ENCODE measurements around the gene FADS2. TPM values are rescaled to one million over a fixed set of nuclear protein-coding genes. Genes with fewer than 3 reads are reported as not detected.

FADS2 gene
- total and polyA plus RNA-seq, 4 donors: 44.5 to 165 (median 78.8) TPM

- ATAC-seq (ENCODE audit: insufficient read depth, low FRiP score) (no peak), DNase-seq (no peak)
- no peak overlapping the region for H3K9ac ChIP-seq (ENCODE audit: insufficient read depth in 1 of 2, low read length in 2 of 2)
- no peaks in the 10 kb centered on the region for H3K9me3 ChIP-seq (ENCODE audit: control insufficient read depth in 4 of 4, insufficient read depth in 3 of 4, low read length in 3 of 4)
- no peaks in the 10 kb centered on the region for H3K27me3 ChIP-seq (ENCODE audit: control insufficient read depth in 3 of 3, insufficient read depth in 3 of 3, low read length in 2 of 3)
- peaks cover 0 to 11% (median 0%) of the 10 kb centered on the region in 5 donors for H3K4me1 ChIP-seq (ENCODE audit: control insufficient read depth in 5 of 5, insufficient read depth in 5 of 5, low read length in 5 of 5)
- H3K27ac ChIP-seq (ENCODE audit: low read depth in 1 of 2, low read length in 1 of 2): no peak overlapping the region
- 87 to 89% methylated on average over 7 of the region's 7 CpGs for WGBS, 2 donors
- peaks cover 0 to 3% (median 0%) of the 10 kb centered on the region in 4 donors for H3K36me3 ChIP-seq (ENCODE audit: control insufficient read depth in 4 of 4, insufficient read depth in 4 of 4, low read length in 4 of 4)
- no peak overlapping the region for H3K4me3 ChIP-seq
- TF ChIP-seq, protein P1, sequence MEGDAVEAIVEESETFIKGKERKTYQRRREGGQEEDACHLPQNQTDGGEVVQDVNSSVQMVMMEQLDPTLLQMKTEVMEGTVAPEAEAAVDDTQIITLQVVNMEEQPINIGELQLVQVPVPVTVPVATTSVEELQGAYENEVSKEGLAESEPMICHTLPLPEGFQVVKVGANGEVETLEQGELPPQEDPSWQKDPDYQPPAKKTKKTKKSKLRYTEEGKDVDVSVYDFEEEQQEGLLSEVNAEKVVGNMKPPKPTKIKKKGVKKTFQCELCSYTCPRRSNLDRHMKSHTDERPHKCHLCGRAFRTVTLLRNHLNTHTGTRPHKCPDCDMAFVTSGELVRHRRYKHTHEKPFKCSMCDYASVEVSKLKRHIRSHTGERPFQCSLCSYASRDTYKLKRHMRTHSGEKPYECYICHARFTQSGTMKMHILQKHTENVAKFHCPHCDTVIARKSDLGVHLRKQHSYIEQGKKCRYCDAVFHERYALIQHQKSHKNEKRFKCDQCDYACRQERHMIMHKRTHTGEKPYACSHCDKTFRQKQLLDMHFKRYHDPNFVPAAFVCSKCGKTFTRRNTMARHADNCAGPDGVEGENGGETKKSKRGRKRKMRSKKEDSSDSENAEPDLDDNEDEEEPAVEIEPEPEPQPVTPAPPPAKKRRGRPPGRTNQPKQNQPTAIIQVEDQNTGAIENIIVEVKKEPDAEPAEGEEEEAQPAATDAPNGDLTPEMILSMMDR (IDR thresholded peaks at IDR 0.05; ENCODE audit: control extremely low read depth, extremely low read depth): no peak
Observed at GRCh38 chr11:61885166-61885778, 57.2 kb downstream of the FADS2 start.

DNA sequence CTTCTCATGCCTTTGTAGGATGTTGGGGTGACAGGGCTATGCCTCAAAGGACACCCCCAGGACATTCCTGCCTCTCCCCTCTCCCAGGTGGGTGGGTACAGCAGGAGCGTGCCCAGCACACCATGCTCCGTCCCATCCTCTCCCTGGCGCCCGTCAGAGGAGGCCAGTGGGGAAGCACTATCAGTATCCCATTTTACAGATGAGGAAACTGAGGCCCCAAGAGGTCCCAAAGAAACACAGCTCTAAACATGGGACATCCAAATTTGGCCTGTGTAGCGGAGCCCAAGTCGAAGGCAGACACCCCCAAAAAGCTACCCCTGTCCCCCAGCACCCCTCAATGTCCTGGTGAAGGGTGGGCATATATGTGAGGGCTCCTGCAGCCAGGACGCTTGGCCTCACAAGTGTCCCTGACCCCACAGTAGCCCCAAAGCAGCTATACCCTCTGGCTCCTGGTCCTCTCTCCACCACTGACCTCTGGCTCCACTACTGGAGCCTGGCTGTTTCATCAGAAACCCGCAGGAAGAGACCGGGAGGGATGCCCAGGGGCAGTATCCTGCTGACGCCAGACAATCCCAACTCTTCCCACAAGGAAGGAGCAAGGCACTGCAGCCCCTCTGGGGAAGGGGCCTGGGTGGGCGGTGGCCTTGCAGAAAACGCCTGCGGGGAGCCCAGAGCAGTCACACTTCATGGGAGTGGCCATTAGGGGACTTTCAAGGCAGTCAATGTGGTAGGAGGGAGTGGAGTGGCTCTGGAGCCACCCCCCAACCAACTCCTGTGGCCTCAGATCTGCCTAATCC lies 57.9 kb downstream of the FADS2 start:
- Histone ChIP-seq H3K4me1 (ENCODE audit: control insufficient read depth in 5 of 5, insufficient read depth in 5 of 5, low read length in 5 of 5) (peaks cover 0 to 11% (median 7%) of the 10 kb centered on the region in 5 donors), H3K27ac (ENCODE audit: low read depth in 1 of 2, low read length in 1 of 2) (no peak overlapping the region), H3K9ac (ENCODE audit: insufficient read depth in 1 of 2, low read length in 2 of 2) (no peak overlapping the region), H3K27me3 (ENCODE audit: control insufficient read depth in 3 of 3, insufficient read depth in 3 of 3, low read length in 2 of 3) (no peaks in the 10 kb centered on the region), H3K4me3 (no peak overlapping the region), H3K36me3 (ENCODE audit: control insufficient read depth in 4 of 4, insufficient read depth in 4 of 4, low read length in 4 of 4) (peaks cover 0 to 3% (median 0%) of the 10 kb centered on the region in 4 donors), H3K9me3 (ENCODE audit: control insufficient read depth in 4 of 4, insufficient read depth in 3 of 4, low read length in 3 of 4) (no peaks in the 10 kb centered on the region)
- 95 to 96% methylated on average over 13 of the region's 13 CpGs for WGBS, 2 donors
- DNase-seq (no peak), ATAC-seq (ENCODE audit: insufficient read depth, low FRiP score) (no peak)
- TF ChIP-seq, protein P1 (IDR thresholded peaks at IDR 0.05; ENCODE audit: control extremely low read depth, extremely low read depth): no peak

DNA sequence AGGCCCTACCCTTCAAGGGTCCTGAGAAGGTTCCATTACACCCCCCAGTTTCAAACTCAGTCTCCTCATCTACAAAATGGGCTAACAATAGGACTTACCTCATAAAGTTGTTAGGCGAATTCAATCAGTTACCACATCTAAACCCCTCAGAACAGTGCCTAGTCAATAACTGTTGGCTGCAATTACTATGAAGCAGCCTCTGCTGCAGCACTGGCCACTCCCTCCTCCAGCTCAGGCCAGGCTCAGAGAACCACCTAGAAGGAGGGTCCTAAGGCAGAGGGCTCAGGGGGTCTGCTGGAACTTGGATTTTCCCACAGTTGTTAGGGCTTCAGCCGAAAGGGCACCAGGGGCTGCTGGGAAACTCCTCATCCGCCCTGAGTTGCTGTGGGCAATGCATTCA lies 58.5 kb downstream of the FADS2 start:
- Histone ChIP-seq H3K9me3 (ENCODE audit: control insufficient read depth in 4 of 4, insufficient read depth in 3 of 4, low read length in 3 of 4) (no peaks in the 10 kb centered on the region), H3K27me3 (ENCODE audit: control insufficient read depth in 3 of 3, insufficient read depth in 3 of 3, low read length in 2 of 3) (no peaks in the 10 kb centered on the region), H3K9ac (ENCODE audit: insufficient read depth in 1 of 2, low read length in 2 of 2) (no peak overlapping the region), H3K36me3 (ENCODE audit: control insufficient read depth in 4 of 4, insufficient read depth in 4 of 4, low read length in 4 of 4) (peaks cover 0 to 3% (median 0%) of the 10 kb centered on the region in 4 donors), H3K4me1 (ENCODE audit: control insufficient read depth in 5 of 5, insufficient read depth in 5 of 5, low read length in 5 of 5) (peaks cover 0 to 11% (median 8%) of the 10 kb centered on the region in 5 donors), H3K27ac (ENCODE audit: low read depth in 1 of 2, low read length in 1 of 2) (no peak overlapping the region), H3K4me3 (no peak overlapping the region)
- TF ChIP-seq, protein P1 (IDR thresholded peaks at IDR 0.05; ENCODE audit: control extremely low read depth, extremely low read depth): no peak
- no peak for DNase-seq
- ATAC-seq (ENCODE audit: insufficient read depth, low FRiP score): no peak
- 97 to 99% methylated on average over 3 of the region's 3 CpGs for WGBS, 2 donors
